Testis (tissue), 3 donors: ENCODE results near the gene SVIL. TPM values are rescaled to one million over a fixed set of nuclear protein-coding genes. Genes with fewer than 3 reads are reported as not detected.
"Not testable (repeated sequence)": the region's sequence is repeated elsewhere in the genome, so short reads cannot be mapped to it uniquely, and the experiment has no call there.

Experiments
- DNase-seq: peaks from one replicate; pipeline ENCODE4 v3.0.0-alpha.2; 2019
- H3K27ac ChIP-seq, 2 donors: fragments of 200-600 bp; sonication (generic); one replicate each; pipeline ENCODE4 v1.5.1; 2019
- H3K27me3 ChIP-seq: fragments of 200-600 bp; sonication (generic); one replicate; pipeline ENCODE4 v1.5.1; 2019
- H3K36me3 ChIP-seq: fragments of 200-600 bp; sonication (generic); one replicate; pipeline ENCODE4 v1.5.1; 2017; ENCODE audit warnings: low read depth; ENCODE audit errors: missing control alignments
- H3K4me1 ChIP-seq: fragments of 200-600 bp; sonication (generic); one replicate; pipeline ENCODE4 v1.5.1; 2019
- H3K4me3 ChIP-seq, 2 donors: fragments of 200-600 bp; sonication (generic); one replicate each; pipeline ENCODE4 v1.5.1; 2017 to 2019
- H3K9me3 ChIP-seq: fragments of 200-600 bp; sonication (generic); one replicate; pipeline ENCODE4 v1.5.1; 2017
- POLR2A ChIP-seq: fragments of 450-650 bp; IDR thresholded peaks from one replicate; pipeline ENCODE4 v1.6.1; 2017; ENCODE audit warnings: antibody characterized with exemption, mild to moderate bottlenecking, moderate library complexity
- WGBS, 2 donors: methylation state at CpG; one replicate each; pipeline ENCODE4 v1.1.5; 2018; 5-methylcytosine and 5-hydroxymethylcytosine counted together
- intact Hi-C: fragments of 100-400 bp; cut with DNase I; formaldehyde crosslinking; loops from one replicate; pipeline ENCODE4 v1.15.1; 2023; ENCODE audit warnings: low total_unique reads
- polyA plus RNA-seq: library from polyadenylated mRNA; stranded (reverse); fragments of 350-450 nt; fragmentation: Illumina TruSeq; extraction: RNeasy Lipid Tissue Mini Kit (QIAGEN cat#74804); gene quantifications from one replicate; pipeline ENCODE4 v1.2.3, GENCODE V29; 2014; ENCODE audit warnings: low read depth, low replicate concordance; ENCODE audit not compliant: insufficient read depth
- total RNA-seq, 2 donors: library from RNA; depleted of rRNA; stranded (reverse); fragments of >200 nt; gene quantifications; one replicate each; pipeline ENCODE4 v1.2.3, GENCODE V29; 2016
- TF ChIP-seq, protein P1 (sequence below), 3 experiments: fragments of 450-650 bp in 2 of 3; fragments of 200-600 bp in 1 of 3; sonication (generic) in 1 of 3; IDR thresholded peaks; one replicate each; pipeline ENCODE4 v1.5.1; 2016 to 2019; ENCODE audit warnings: antibody characterized with exemption in 3 of 3, mild to moderate bottlenecking in 2 of 3, moderate library complexity in 1 of 3

Gene SVIL
- total and polyA plus RNA-seq, 3 donors from 2014 or later, result 44.7 to 67.6 (median 63.1) TPM

DNA sequence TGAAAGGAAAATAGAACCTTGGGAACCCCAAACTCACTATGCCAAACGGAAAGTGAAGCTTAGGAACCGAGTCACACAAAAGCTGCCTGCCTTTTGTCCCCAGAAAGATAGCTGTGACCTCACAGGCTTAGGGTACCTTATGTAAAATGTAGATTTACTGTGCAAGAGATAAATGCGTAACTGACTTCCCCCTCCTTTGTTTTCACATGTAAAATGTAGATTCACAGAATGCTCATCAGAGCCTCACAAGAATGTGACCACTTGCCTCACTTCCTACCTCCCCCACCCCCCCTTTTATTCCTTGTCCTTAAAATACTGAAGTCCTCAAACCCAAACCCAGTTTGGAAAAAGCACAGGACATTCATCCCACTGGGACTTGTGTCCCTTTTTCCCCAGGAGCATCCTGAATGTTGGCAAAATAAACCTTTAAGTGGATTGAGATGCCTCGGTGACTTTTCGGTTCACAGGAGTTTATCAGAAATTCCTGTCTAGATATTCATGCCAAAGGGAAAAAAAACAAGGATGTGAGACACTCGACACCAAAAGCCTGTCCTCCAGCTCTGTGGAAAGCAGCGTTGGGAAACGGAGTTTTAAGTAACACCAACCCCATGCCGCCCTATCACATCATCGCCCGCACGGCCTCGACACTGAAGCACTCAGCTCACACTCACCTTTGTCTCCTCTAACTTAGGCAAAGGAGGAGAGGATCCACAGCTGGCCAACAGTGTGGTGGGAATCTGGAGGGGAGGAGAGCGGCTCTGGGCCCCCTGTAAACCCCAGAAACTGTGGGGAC is 45.9 kb downstream of the SVIL start:
- H3K9me3 ChIP-seq, result no peaks in the 10 kb centered on the region
- H3K36me3 ChIP-seq, result no peaks in the 10 kb centered on the region
- peak overlapping the region in 1 of 2 donors; percentile 2 for H3K27ac ChIP-seq
- H3K4me3 ChIP-seq, result no peak overlapping the region
- peaks cover 35% of the 10 kb centered on the region for H3K4me1 ChIP-seq
- 54 to 77% methylated on average over 14 of the region's 14 CpGs for WGBS, 2 donors
- no peak for DNase-seq
- H3K27me3 ChIP-seq, result no peaks in the 10 kb centered on the region
- intact Hi-C loops, result no loop called here
- TF ChIP-seq, protein P1, sequence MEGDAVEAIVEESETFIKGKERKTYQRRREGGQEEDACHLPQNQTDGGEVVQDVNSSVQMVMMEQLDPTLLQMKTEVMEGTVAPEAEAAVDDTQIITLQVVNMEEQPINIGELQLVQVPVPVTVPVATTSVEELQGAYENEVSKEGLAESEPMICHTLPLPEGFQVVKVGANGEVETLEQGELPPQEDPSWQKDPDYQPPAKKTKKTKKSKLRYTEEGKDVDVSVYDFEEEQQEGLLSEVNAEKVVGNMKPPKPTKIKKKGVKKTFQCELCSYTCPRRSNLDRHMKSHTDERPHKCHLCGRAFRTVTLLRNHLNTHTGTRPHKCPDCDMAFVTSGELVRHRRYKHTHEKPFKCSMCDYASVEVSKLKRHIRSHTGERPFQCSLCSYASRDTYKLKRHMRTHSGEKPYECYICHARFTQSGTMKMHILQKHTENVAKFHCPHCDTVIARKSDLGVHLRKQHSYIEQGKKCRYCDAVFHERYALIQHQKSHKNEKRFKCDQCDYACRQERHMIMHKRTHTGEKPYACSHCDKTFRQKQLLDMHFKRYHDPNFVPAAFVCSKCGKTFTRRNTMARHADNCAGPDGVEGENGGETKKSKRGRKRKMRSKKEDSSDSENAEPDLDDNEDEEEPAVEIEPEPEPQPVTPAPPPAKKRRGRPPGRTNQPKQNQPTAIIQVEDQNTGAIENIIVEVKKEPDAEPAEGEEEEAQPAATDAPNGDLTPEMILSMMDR (IDR thresholded peaks at IDR 0.05), result no peak
- TF ChIP-seq POLR2A, result no peak

DNA sequence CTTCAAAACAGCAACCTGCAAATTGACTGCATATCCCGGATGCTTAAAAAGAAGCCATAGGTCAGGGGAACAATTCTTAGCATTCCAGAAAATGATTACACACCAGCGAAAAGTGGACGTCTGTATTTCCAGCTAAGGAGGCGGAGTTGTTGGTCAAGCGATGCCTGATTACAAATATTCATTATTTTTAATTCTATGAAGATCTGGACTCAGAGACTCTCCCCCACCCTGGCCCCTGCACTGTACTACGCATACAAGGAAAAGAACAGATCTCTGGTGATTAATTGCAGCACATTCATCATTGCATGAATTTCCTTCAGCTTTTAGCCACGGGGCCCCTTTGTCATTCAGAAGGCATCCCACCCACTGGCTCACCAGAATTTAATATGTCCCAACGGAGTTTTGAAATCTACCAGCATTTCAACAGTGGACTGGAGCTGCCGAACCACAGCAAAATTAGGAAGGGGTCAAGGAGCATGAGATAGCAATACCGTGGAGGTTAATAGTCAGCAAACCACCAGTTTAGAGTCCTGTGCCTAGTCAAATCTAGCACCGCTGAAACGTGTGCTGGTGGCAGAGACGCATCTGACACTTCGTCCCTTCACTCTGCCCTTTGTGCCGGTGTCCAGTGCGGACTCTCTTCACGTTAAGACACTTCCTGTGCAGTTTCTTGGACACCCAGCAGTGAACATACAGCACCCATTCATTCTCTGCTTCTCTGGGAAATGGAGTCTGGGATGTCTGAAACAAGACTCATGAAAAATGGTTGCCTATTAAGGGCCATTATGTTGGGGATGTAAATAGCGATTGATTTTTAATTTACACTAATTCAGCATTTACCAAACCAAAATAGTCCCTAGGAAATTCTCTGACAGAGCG is 46.8 kb downstream of the SVIL start:
- DNase-seq, H3K27me3 ChIP-seq, H3K9me3 ChIP-seq, H3K36me3 ChIP-seq, intact Hi-C loops, H3K4me3 ChIP-seq: not testable (repeated sequence)
- H3K4me1 ChIP-seq, result peaks cover 35% of the 10 kb centered on the region
- WGBS, 2 donors, result 46 to 59% methylated on average over 10 to 16 of the region's 19 CpGs
- peak overlapping the region in 1 of 2 donors; percentile 12 for H3K27ac ChIP-seq

DNA sequence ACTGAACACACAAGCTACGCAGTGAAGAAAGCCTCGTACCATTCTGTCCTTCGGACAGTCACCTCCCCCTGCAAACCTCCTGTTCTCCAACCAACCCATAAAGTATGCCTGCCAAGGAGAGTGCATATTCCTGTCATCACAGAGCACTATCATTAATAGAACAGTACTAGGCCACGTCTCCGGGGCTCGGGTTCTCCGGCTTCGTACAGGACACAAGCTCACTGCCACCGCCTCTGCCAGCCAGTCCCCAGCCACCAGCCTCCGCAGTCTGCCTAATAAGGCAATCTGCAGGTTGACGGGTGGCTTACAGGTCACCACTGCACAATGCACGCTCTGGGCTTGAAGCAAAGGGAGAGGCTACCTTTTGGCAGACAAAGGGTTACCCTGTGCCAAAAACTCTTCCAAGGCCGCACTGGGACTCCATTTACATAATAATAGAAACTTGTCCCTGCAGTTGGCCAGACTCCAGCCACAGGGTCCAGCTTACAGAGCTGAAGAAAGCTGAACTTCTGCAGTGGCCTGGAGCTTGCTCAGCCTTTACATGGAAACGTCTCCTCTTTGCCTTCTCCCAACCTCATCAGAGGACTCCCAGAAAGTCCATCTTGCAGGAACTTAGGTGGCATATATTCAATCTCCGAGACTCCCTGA is 47.5 kb downstream of the SVIL start:
- H3K27me3 ChIP-seq, intact Hi-C loops, H3K36me3 ChIP-seq, H3K9me3 ChIP-seq, H3K4me3 ChIP-seq: not testable (repeated sequence)
- peaks cover 35% of the 10 kb centered on the region for H3K4me1 ChIP-seq
- peak; percentile 68 for DNase-seq
- peak overlapping the region; percentile 12 to 72 for H3K27ac ChIP-seq
- 39 to 51% methylated on average over 9 to 15 of the region's 15 CpGs for WGBS, 2 donors

DNA sequence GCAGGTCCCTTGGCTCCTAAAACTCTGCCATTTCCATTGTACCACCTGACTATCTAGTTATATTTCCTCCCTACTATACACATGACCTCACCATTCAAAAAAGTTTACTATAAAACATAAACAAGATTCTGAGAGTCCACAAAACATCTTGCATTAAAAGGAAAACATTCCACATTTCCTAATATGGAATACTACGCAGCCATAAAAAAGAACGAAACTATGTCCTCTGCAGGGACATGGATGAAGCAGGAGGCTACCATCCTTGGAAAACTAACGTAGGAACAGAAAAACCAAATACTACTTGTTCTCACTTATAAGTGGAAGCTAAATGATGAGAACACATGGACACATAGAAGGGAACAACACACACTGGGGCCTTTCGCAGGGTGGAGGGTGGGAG is 48.3 kb downstream of the SVIL start:
- Histone ChIP-seq H3K36me3 (no peaks in the 10 kb centered on the region), H3K4me3 (no peak overlapping the region), H3K9me3 (no peaks in the 10 kb centered on the region), H3K27ac (peak overlapping the region; percentile 12 to 72), H3K4me1 (peaks cover 35% of the 10 kb centered on the region), H3K27me3 (no peaks in the 10 kb centered on the region)
- no peak for DNase-seq
- TF ChIP-seq, protein P1 (IDR thresholded peaks at IDR 0.05), result no peak
- TF ChIP-seq POLR2A, result no peak
- intact Hi-C loops, result no loop called here
- 82 to 85% methylated on average over 4 of the region's 4 CpGs for WGBS, 2 donors

DNA sequence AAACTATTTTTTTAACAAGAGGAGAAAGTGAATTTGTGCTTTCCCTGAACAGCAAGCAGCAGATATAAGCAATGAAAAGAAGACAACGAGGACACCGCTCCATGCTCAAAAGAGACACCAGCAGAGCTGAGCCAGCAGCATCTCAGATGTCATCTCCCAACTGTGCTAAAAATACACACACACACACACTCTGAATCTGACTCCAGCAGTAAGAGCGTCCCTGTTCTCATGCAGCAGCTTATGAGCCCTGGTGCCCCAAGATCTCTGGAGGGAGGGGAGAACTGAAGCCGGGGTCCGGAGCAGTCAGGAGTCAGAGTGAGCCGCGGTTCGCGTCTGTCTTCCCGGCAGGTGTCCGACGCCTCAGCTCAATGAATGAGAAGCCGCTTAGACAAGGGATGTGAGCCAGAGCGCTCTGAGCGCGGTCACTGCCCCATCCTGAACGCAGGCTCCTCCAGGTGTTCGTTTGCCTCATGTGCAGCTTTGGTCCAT is 49.2 kb downstream of the SVIL start:
- 49 to 59% methylated on average over 7 to 18 of the region's 18 CpGs for WGBS, 2 donors

More for the DNA sequence above, 49.2 kb downstream of the SVIL start:
- no peaks in the 10 kb centered on the region for H3K36me3 ChIP-seq
- H3K9me3 ChIP-seq, result no peaks in the 10 kb centered on the region
- peaks cover 30% of the 10 kb centered on the region for H3K4me1 ChIP-seq
- no peak overlapping the region for H3K27ac ChIP-seq
- H3K4me3 ChIP-seq, result no peak overlapping the region
- peak; percentile 56 for DNase-seq
- intact Hi-C loops, result no loop called here
- no peaks in the 10 kb centered on the region for H3K27me3 ChIP-seq
- no peak for TF ChIP-seq POLR2A
- TF ChIP-seq, protein P1 (IDR thresholded peaks at IDR 0.05), result no peak
